Stimulated activated naive CD8-positive, alpha-beta T cell treated with anti-CD3 and anti-CD28 coated beads, Interleukin-15, Interleukin-2, amounts not matched to agents 100 ng/mL and 50 ng/mL, for 24 hours (primary cell): ENCODE results near the gene NEK4.
"Not testable (repeated sequence)": the region's sequence is repeated elsewhere in the genome, so short reads cannot be mapped to it uniquely, and the experiment has no call there.

Experiments used
- H3K27ac Mint-ChIP-seq: one replicate; pipeline ENCODE4 v1.8.0; 2021; ENCODE audit warnings: mild to moderate bottlenecking, mixed read lengths
- H3K27me3 Mint-ChIP-seq: one replicate; pipeline ENCODE4 v1.8.0; 2021; ENCODE audit warnings: mixed read lengths
- H3K36me3 Mint-ChIP-seq: one replicate; pipeline ENCODE4 v1.8.0; 2021; ENCODE audit warnings: low read depth, mixed read lengths
- H3K4me1 Mint-ChIP-seq: one replicate; pipeline ENCODE4 v1.8.0; 2021; ENCODE audit warnings: low read depth, mixed read lengths
- H3K4me3 Mint-ChIP-seq: one replicate; pipeline ENCODE4 v1.8.0; 2021; ENCODE audit warnings: mild to moderate bottlenecking, mixed read lengths
- H3K9me3 Mint-ChIP-seq: one replicate; pipeline ENCODE4 v1.8.0; 2021; ENCODE audit warnings: mixed read lengths

NEK4 gene

GRCh38 chr3:52777127-52777958 is 6.6 kb upstream of the NEK4 start, which contains the start of gene ITIH1:
Gene ITIH1, plus strand, starts transcription at chr3:52777599. Its CDS starts 17 bp downstream, at chr3:52777616.
- H3K27ac Mint-ChIP-seq, result no peak within 1 kb of the TSS
- peaks cover 3% of the 10 kb centered on the region for H3K4me1 Mint-ChIP-seq
- H3K36me3 Mint-ChIP-seq, result no peaks in the 10 kb centered on the region
- H3K4me3 Mint-ChIP-seq, result no peak within 1 kb of the TSS
- no peaks in the 10 kb centered on the region for H3K27me3 Mint-ChIP-seq
- H3K9me3 Mint-ChIP-seq, result no peaks in the 10 kb centered on the region

- H3K27me3 Mint-ChIP-seq, H3K9me3 Mint-ChIP-seq, H3K36me3 Mint-ChIP-seq, H3K27ac Mint-ChIP-seq, H3K4me3 Mint-ChIP-seq, H3K4me1 Mint-ChIP-seq: not testable (repeated sequence)
These were observed 5.7 kb upstream of the NEK4 start for GRCh38 chr3:52776486-52776885.

DNA sequence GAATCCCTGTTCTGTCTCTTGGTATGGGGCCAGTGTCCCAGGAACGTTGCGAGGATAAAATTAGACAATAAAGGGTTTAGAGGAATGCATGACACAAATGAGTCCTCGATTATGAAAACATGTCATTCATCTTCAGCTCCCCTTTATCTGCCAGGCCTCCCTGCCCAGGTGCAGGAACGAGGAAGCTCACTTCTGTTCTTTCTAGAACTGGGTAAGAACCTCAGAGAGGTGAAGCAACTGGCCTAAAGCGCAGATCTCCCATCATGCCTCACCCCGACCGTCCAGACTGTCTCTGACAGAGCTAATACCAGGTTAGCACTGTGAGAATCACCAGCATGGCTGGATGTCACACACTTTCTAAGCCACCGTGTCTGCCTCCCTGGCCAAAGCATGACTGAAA is 5.1 kb upstream of the NEK4 start:
- Mint-ChIP-seq H3K36me3 (no peaks in the 10 kb centered on the region), H3K4me1 (peaks cover 14% of the 10 kb centered on the region), H3K4me3 (no peak overlapping the region), H3K9me3 (no peaks in the 10 kb centered on the region), H3K27ac (no peak overlapping the region), H3K27me3 (no peaks in the 10 kb centered on the region)

GRCh38 chr3:52774901-52775864 is 4.4 kb upstream of the NEK4 start:
- Mint-ChIP-seq H3K36me3 (no peaks in the 10 kb centered on the region), H3K4me3 (no peak overlapping the region), H3K9me3 (no peaks in the 10 kb centered on the region), H3K27me3 (no peaks in the 10 kb centered on the region), H3K4me1 (peaks cover 15% of the 10 kb centered on the region), H3K27ac (no peak overlapping the region)

DNA sequence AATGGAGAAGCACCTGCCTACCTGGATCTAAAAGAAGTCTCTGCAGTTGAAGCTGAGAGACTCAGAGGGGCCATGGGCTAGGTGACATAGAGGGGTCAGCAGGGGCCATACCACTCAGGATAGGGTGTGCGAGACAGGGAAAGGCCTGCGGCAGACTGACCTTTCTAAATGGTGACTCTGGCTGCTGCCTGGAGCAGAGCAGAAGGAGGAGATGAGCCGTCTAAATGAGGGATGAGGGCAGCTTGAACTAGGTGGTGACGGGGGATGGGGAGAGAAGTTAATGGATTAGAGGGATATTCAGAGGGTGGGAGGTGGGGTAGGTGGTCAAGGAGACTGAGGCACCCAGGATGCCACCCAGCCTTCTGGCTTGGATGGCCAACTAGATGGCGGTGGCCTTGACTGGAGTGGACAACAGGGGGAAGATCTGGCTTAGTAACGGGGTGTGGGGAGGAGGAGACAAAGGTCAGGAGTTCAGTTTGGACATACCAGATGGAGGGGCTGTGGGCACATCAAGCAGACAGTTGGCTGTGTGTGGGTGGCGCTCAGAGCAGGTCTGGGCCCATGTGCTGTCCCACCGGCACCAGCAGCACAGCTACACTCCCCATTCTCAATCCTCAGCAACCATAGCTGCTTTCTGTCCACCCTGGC is 3.5 kb upstream of the NEK4 start:
- Mint-ChIP-seq H3K27me3 (no peaks in the 10 kb centered on the region), H3K4me3 (no peak overlapping the region), H3K36me3 (no peaks in the 10 kb centered on the region), H3K27ac (no peak overlapping the region), H3K9me3 (no peaks in the 10 kb centered on the region), H3K4me1 (peaks cover 21% of the 10 kb centered on the region)

DNA sequence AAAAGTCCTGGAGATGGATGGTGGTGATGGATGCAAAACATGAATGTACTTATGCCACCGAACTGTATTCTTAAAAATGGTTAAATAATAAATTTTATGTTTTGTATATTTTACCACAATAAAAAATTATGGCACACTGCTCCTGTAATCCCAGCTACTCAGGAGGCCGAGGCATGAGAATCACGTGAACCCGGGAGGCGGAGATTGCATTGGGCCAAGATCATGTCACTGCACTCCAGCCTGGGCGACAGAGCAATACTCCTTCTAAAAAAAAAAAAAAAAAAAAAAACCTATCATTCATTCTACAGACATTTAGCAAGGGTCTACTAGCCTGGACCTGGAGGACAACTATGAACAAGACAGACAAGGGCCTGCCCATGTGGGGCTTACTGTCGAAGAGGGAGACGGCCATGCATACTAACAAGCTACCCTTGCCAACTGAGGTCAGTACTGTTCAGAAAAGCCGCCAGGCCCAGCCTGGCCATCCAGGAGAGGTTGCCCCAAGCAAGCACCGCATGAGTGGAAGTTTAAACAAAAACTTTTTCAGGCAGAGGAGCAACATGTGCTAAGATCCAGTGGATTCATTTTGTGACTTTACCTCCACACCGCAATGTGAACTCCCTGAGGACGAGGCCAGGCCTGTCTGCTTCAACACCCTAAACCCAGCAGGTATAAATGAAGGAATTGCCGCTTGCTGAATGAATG is 2.8 kb upstream of the NEK4 start:
- H3K4me3 Mint-ChIP-seq, result no peak overlapping the region
- no peaks in the 10 kb centered on the region for H3K9me3 Mint-ChIP-seq
- H3K36me3 Mint-ChIP-seq, result no peaks in the 10 kb centered on the region
- peaks cover 22% of the 10 kb centered on the region for H3K4me1 Mint-ChIP-seq
- no peak overlapping the region for H3K27ac Mint-ChIP-seq
- H3K27me3 Mint-ChIP-seq, result no peaks in the 10 kb centered on the region

DNA sequence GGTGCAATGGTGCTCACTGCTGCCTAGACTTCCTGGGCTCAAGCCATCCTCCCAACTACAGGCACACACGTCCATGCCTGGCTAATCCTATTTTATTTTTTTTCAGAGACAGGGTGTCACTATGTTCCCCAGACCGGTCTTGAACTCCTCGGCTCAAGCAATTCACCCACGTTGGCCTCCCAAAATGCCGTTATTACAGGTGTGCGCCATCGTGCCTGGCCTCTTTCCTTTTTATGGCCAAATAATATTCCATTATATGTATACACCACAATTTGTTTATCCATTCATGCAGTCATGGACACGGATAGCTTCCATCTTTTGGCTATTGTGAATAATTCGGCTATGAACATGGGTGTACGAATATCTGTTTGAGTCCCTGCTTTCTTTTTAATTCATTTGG is 962 bp upstream of the NEK4 start:
- no peaks in the 10 kb centered on the region for H3K27me3 Mint-ChIP-seq
- peaks cover 22% of the 10 kb centered on the region for H3K4me1 Mint-ChIP-seq
- peak overlapping the region; percentile 96 for H3K4me3 Mint-ChIP-seq
- H3K27ac Mint-ChIP-seq, result peak overlapping the region; percentile 97
- H3K36me3 Mint-ChIP-seq, result no peaks in the 10 kb centered on the region
- no peaks in the 10 kb centered on the region for H3K9me3 Mint-ChIP-seq

DNA sequence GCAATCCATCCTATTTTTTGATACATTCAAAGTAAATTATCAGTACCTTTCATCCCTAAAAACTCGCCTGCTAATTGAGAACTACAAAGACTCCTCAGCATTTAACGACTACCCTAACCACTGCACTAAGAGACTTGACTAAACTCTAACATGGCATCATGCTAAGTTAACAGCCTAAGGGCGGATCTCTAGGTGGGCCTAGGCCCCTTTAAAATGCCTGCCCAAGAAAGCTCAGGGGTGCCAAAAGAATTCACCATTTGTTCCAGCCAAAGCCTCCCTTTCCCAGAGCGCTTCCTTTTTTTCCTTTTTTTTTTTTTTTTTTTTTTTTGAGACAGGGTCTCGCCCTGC is 568 bp upstream of the NEK4 start:
- Mint-ChIP-seq H3K9me3 (no peaks in the 10 kb centered on the region), H3K36me3 (no peaks in the 10 kb centered on the region), H3K4me3 (peak overlapping the region; percentile 96), H3K27me3 (no peaks in the 10 kb centered on the region), H3K4me1 (peaks cover 22% of the 10 kb centered on the region), H3K27ac (peak overlapping the region; percentile 97)

- Mint-ChIP-seq H3K9me3 (no peaks in the 10 kb centered on the region), H3K4me3 (peak overlapping the region; percentile 96), H3K4me1 (peaks cover 22% of the 10 kb centered on the region), H3K27ac (peak overlapping the region; percentile 90), H3K27me3 (no peaks in the 10 kb centered on the region), H3K36me3 (no peaks in the 10 kb centered on the region)
These were observed 819 bp downstream of the NEK4 start for GRCh38 chr3:52769786-52770455.

GRCh38 chr3:52763466-52763865 is 7.3 kb downstream of the NEK4 start:
- H3K27ac Mint-ChIP-seq, result no peak overlapping the region
- no peaks in the 10 kb centered on the region for H3K9me3 Mint-ChIP-seq
- peaks cover 6% of the 10 kb centered on the region for H3K4me1 Mint-ChIP-seq
- H3K4me3 Mint-ChIP-seq, result no peak overlapping the region
- no peaks in the 10 kb centered on the region for H3K27me3 Mint-ChIP-seq
- H3K36me3 Mint-ChIP-seq, result peaks cover 32% of the 10 kb centered on the region

DNA sequence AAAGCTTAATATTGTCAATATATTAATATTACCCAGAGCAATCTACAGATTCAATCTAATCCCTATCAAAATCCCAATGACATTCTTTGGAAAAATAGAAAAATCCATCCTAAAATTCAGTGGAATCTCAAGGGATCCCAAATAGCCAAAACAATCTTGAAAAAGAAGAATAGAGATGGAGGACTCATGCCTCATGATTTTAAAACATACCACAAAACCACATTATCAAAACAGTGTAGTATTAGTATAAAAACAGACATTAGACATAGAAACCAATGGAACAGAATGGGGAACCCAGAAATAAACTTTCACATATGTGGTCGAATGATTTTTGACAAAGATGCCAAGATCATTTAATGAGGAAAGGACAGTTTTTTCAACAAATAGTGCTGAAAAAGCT is 14.6 kb downstream of the NEK4 start:
- Mint-ChIP-seq H3K4me3 (no peak overlapping the region), H3K4me1 (peaks cover 6% of the 10 kb centered on the region), H3K9me3 (no peaks in the 10 kb centered on the region), H3K27me3 (no peaks in the 10 kb centered on the region), H3K27ac (no peak overlapping the region), H3K36me3 (peaks cover 50% of the 10 kb centered on the region)

GRCh38 chr3:52754373-52754772 is 16.4 kb downstream of the NEK4 start:
- no peaks in the 10 kb centered on the region for H3K9me3 Mint-ChIP-seq
- H3K27me3 Mint-ChIP-seq, result no peaks in the 10 kb centered on the region
- peaks cover 56% of the 10 kb centered on the region for H3K36me3 Mint-ChIP-seq
- no peak overlapping the region for H3K27ac Mint-ChIP-seq
- no peak overlapping the region for H3K4me3 Mint-ChIP-seq
- peaks cover 2% of the 10 kb centered on the region for H3K4me1 Mint-ChIP-seq

DNA sequence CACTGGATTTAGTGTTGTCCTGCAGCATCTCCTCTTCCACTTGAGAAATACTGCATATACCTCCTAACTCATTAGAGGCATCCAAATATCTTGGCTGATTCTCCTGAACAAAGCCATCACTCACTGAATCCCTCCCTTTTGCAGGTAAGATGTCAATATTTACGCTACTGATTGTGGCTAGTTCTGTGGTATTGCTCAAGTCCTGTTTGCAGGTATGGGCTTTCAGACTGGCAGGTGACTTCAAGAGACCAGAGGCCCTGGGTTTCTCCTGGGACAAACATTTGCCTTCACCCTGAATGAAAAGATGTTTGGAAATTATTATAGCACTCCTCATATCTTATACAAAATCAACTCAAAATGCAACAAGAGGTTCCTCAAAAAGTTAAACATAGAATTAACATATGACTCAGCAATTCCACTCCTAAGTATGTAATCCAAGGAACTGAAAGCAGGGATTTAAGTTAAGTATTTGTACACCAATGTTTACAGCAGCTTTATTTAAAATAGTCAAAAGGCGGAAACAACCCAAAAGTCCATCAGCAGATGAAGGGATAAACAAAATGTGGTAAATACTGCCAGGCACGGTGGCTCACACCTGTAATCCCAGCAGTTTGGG is 18.6 kb downstream of the NEK4 start:
- Mint-ChIP-seq H3K27me3 (no peaks in the 10 kb centered on the region), H3K4me1 (no peaks in the 10 kb centered on the region), H3K4me3 (no peak overlapping the region), H3K36me3 (peaks cover 54% of the 10 kb centered on the region), H3K9me3 (no peaks in the 10 kb centered on the region), H3K27ac (no peak overlapping the region)

DNA sequence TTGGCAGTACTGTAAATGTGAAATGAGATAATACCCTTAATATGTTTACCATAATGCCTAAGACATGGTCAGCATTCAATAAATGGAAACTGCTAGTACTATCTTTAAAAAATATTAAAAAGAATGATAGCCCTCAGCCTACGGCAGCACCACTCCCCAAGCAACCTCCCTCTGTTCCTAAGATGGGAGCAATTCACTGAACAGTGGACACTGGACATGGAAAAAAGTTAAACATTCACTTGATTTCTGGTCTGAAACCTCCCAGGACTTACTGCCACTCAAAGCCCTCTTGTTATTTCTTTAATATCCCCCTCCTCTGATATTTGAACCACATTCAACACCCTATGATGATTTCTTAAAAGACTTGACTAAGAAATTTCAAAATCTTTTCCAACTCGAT is 27.0 kb downstream of the NEK4 start:
- no peaks in the 10 kb centered on the region for H3K27me3 Mint-ChIP-seq
- H3K27ac Mint-ChIP-seq, result no peak overlapping the region
- no peak overlapping the region for H3K4me3 Mint-ChIP-seq
- H3K9me3 Mint-ChIP-seq, result no peaks in the 10 kb centered on the region
- H3K36me3 Mint-ChIP-seq, result peaks cover 58% of the 10 kb centered on the region
- H3K4me1 Mint-ChIP-seq, result no peaks in the 10 kb centered on the region
